VCaP (cell line): ENCODE data around the gene MRPL44.

Experiments used
- H3K27ac ChIP-seq: fragments of 450-650 bp; 2 replicates; pipeline ENCODE4 v1.5.1; 2017
- CTCF ChIP-seq: fragments of 450-650 bp; conservative IDR thresholded peaks from 2 replicates; pipeline ENCODE4 v1.5.1; 2017; ENCODE audit warnings: mild to moderate bottlenecking, moderate library complexity

Gene MRPL44

GRCh38 chr2:223929571-223930102 is 27.6 kb upstream of the MRPL44 start:
- H3K27ac ChIP-seq: peak overlapping the region; percentile 64
- no peak for TF ChIP-seq CTCF

GRCh38 chr2:223930103-223930976 is 26.9 kb upstream of the MRPL44 start:
- H3K27ac ChIP-seq: peak overlapping the region; percentile 64
- no peak for TF ChIP-seq CTCF

GRCh38 chr2:223932816-223933800 is 24.2 kb upstream of the MRPL44 start:
- H3K27ac ChIP-seq: no peak overlapping the region
- no peak for TF ChIP-seq CTCF

GRCh38 chr2:223934870-223935269 is 22.4 kb upstream of the MRPL44 start:
- H3K27ac ChIP-seq: no peak overlapping the region
- TF ChIP-seq CTCF: no peak

- no peak for TF ChIP-seq CTCF
- H3K27ac ChIP-seq: no peak overlapping the region
These were observed 21.7 kb upstream of the MRPL44 start for GRCh38 chr2:223935459-223936125.

- no peak for TF ChIP-seq CTCF
- no peak overlapping the region for H3K27ac ChIP-seq
These were observed 20.4 kb upstream of the MRPL44 start for GRCh38 chr2:223936862-223937326.
